ENCODE results near the gene ISM1. TPM values are rescaled to one million over a fixed set of nuclear protein-coding genes. Genes with fewer than 3 reads are reported as not detected.

The ISM1 gene
- total and polyA plus RNA-seq, 2 of the 13 experiments (the other 11 are each of a cell fraction or from before 2014, with no cell fraction given): 0.40 to 1.4 TPM

DNA sequence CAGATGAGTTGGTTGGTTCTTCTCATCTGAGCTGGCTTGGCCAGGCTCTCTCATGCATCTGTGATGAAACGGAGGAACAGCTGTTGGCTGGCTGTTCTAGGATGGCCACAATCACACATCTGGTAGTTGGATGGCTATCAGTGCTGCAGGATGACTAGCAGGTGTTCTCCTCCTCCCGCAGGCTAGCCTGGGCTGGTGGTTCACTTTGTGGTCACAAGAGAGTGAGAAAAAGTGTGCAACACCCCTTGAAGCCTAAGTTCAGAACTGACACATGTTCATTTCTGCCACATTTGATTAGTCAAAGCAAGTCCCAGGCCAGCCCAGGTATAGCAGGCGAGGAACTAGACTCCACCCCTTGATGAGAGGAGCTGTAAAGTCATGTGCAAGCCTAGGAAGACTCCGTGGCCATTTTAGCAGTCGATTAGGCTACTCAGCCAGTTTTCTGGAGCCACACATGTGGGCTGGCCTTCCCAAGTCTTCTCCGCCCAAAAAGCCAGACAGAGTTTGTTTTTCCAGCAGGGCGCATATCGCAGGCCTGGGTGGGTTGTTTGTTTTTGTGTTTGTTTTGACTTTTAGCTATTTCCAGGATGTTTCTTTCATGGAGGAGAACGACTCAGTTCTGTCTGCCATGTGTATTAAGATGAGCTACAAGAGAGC lies 120.8 kb downstream of the ISM1 start:
- CTCF ChIA-PET (ENCODE audit: low intra/inter-chr PET ratio, low total read pairs): no interaction called here
- 86% methylated on average over 9 of the region's 9 CpGs for WGBS (ENCODE audit: low lambda C conversion rate)
- ATAC-seq: no peak
- in situ Hi-C loops (cut with HindIII; ENCODE audit: extremely low pct_ligation_motif_present, low pct_unique_long_range_greater_than_20kb): no loop called here
- TF ChIP-seq, protein P1, sequence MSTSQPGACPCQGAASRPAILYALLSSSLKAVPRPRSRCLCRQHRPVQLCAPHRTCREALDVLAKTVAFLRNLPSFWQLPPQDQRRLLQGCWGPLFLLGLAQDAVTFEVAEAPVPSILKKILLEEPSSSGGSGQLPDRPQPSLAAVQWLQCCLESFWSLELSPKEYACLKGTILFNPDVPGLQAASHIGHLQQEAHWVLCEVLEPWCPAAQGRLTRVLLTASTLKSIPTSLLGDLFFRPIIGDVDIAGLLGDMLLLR (CRISPR knock-in tag; IDR thresholded peaks at IDR 0.05): 0 out of 2 replicates have a peak, but pooled peaks have one; percentile 51
- no peak for TF ChIP-seq SAFB2 (CRISPR knock-in tag; IDR thresholded peaks at IDR 0.05; ENCODE audit: borderline replicate concordance, low read depth)
- peak; percentile 29; the same call in 1 of the 2 replicates for TF ChIP-seq ZNF350 (CRISPR knock-in tag; IDR thresholded peaks at IDR 0.05; ENCODE audit: borderline replicate concordance, low read depth)
- TF ChIP-seq ZNF572 (CRISPR knock-in tag; IDR thresholded peaks at IDR 0.05): no peak
- TF ChIP-seq HES4 (CRISPR knock-in tag; IDR thresholded peaks at IDR 0.05; ENCODE audit: borderline replicate concordance): no peak
- no peak overlapping the region for H3K9ac ChIP-seq (ENCODE audit: insufficient read depth, low read depth, low read length)
- POLR2A ChIA-PET: no interaction called here
- no peaks in the 10 kb centered on the region for H3K27me3 ChIP-seq (ENCODE audit: control insufficient read depth in 1 of 2, insufficient read depth in 2 of 2, low read length in 2 of 2)
- H3K36me3 ChIP-seq (replicated peaks in 1 of 2; ENCODE audit: control insufficient read depth in 1 of 2, insufficient read depth in 2 of 2, low read length in 2 of 2): no peaks in the 10 kb centered on the region
- intact Hi-C loops (cut with micrococcal nuclease; ENCODE audit: unreplicated experiment): no loop called here
- FAIRE-seq: no peak
- BruUV-seq (replicated peaks): no TSS peak
- H3K79me2 ChIP-seq (ENCODE audit: insufficient read depth, low read length): no peaks in the 10 kb centered on the region
- H3K4me3 ChIP-seq (replicated peaks in 1 of 3; ENCODE audit: insufficient read depth in 1 of 3, low read depth in 2 of 3, low read length in 3 of 3): no peak overlapping the region
- H3K4me1 ChIP-seq (ENCODE audit: insufficient read depth, low read length): peaks cover 71% of the 10 kb centered on the region
- no peak for DNase-seq (ENCODE audit: low spot score)
- no peak overlapping the region for H3K4me2 ChIP-seq (ENCODE audit: low read depth, low read length)
- H2AFZ ChIP-seq (ENCODE audit: low read length): no peak overlapping the region
- H3K9me3 ChIP-seq (ENCODE audit: low read length): no peaks in the 10 kb centered on the region
- no peaks in the 10 kb centered on the region for H4K20me1 ChIP-seq (ENCODE audit: insufficient read depth, low read length)
- no peak overlapping the region for H3K27ac ChIP-seq (ENCODE audit: extremely low read length, insufficient read depth, low read length)

GRCh38 chr20:13342469-13343242 lies 121.6 kb downstream of the ISM1 start:
- Histone ChIP-seq H3K9ac (ENCODE audit: insufficient read depth, low read depth, low read length) (no peak overlapping the region), H3K4me1 (ENCODE audit: insufficient read depth, low read length) (peaks cover 66% of the 10 kb centered on the region), H4K20me1 (ENCODE audit: insufficient read depth, low read length) (no peaks in the 10 kb centered on the region), H2AFZ (ENCODE audit: low read length) (no peak overlapping the region), H3K36me3 (replicated peaks in 1 of 2; ENCODE audit: control insufficient read depth in 1 of 2, insufficient read depth in 2 of 2, low read length in 2 of 2) (no peaks in the 10 kb centered on the region), H3K27ac (ENCODE audit: extremely low read length, insufficient read depth, low read length) (no peak overlapping the region), H3K9me3 (ENCODE audit: low read length) (no peaks in the 10 kb centered on the region), H3K27me3 (ENCODE audit: control insufficient read depth in 1 of 2, insufficient read depth in 2 of 2, low read length in 2 of 2) (no peaks in the 10 kb centered on the region), H3K4me3 (replicated peaks in 1 of 3; ENCODE audit: insufficient read depth in 1 of 3, low read depth in 2 of 3, low read length in 3 of 3) (no peak overlapping the region), H3K79me2 (ENCODE audit: insufficient read depth, low read length) (no peaks in the 10 kb centered on the region), H3K4me2 (ENCODE audit: low read depth, low read length) (no peak overlapping the region)
- in situ Hi-C loops (cut with HindIII; ENCODE audit: extremely low pct_ligation_motif_present, low pct_unique_long_range_greater_than_20kb) (no loop called here), intact Hi-C loops (cut with micrococcal nuclease; ENCODE audit: unreplicated experiment) (no loop called here)
- POLR2A ChIA-PET: no interaction called here
- DNase-seq (ENCODE audit: low spot score) (no peak), FAIRE-seq (no peak), ATAC-seq (no peak)
- CTCF ChIA-PET (ENCODE audit: low intra/inter-chr PET ratio, low total read pairs): no interaction called here
- no TSS peak for BruUV-seq (replicated peaks)
- 75% methylated on average over 12 of the region's 12 CpGs for WGBS (ENCODE audit: low lambda C conversion rate)
- no peak for TF ChIP-seq ZNF792 (CRISPR knock-in tag; IDR thresholded peaks at IDR 0.05)
- TF ChIP-seq UBTF (CRISPR knock-in tag; IDR thresholded peaks at IDR 0.05): 0 out of 2 replicates have a peak, but pooled peaks have one; percentile 29
- TF ChIP-seq ZNF496 (CRISPR knock-in tag; IDR thresholded peaks at IDR 0.05; ENCODE audit: insufficient replicate concordance): no peak
- TF ChIP-seq, protein P2, sequence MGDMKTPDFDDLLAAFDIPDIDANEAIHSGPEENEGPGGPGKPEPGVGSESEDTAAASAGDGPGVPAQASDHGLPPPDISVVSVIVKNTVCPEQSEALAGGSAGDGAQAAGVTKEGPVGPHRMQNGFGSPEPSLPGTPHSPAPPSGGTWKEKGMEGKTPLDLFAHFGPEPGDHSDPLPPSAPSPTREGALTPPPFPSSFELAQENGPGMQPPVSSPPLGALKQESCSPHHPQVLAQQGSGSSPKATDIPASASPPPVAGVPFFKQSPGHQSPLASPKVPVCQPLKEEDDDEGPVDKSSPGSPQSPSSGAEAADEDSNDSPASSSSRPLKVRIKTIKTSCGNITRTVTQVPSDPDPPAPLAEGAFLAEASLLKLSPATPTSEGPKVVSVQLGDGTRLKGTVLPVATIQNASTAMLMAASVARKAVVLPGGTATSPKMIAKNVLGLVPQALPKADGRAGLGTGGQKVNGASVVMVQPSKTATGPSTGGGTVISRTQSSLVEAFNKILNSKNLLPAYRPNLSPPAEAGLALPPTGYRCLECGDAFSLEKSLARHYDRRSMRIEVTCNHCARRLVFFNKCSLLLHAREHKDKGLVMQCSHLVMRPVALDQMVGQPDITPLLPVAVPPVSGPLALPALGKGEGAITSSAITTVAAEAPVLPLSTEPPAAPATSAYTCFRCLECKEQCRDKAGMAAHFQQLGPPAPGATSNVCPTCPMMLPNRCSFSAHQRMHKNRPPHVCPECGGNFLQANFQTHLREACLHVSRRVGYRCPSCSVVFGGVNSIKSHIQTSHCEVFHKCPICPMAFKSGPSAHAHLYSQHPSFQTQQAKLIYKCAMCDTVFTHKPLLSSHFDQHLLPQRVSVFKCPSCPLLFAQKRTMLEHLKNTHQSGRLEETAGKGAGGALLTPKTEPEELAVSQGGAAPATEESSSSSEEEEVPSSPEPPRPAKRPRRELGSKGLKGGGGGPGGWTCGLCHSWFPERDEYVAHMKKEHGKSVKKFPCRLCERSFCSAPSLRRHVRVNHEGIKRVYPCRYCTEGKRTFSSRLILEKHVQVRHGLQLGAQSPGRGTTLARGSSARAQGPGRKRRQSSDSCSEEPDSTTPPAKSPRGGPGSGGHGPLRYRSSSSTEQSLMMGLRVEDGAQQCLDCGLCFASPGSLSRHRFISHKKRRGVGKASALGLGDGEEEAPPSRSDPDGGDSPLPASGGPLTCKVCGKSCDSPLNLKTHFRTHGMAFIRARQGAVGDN (CRISPR knock-in tag; IDR thresholded peaks at IDR 0.05): peak; percentile 33; the same call in 1 of the 2 replicates

All from HepG2 (cell line).